ENCODE measurements around the gene MMP23B.
A peak's percentile ranks its signal among the peaks of the same experiment; 100 is the strongest.
"Not testable (repeated sequence)": the region's sequence is repeated elsewhere in the genome, so short reads cannot be mapped to it uniquely, and the experiment has no call there.

Gene MMP23B

DNA sequence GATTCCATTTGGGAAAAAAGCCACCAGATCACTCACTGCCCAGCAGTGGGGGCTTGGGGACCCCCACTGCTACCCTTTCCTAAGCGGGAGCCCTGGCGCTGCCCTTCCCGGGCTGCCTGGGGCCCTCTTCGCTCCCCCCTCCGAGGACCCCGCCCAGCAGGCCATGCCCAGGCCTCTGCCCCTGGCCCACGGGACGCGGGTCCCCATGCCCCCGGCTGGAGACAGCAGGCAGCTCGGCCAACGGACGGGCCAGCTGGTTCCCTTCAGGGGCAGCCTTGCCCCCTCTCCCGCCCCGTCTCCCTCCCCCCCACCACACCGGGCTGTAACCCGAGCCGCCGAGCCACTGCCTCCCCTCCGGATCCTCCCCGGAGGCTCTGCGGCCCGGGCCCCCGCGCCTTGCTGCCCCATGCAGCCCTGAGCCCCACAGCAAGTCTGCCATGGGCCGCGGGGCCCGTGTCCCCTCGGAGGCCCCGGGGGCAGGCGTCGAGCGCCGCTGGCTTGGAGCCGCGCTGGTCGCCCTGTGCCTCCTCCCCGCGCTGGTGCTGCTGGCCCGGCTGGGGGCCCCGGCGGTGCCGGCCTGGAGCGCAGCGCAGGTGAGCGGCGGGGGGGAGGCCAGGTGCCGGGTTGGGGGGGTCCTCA lies at the start of gene MMP23B:
MMP23B (plus strand) TSS at position 392 of the 639 bp plus-strand sequence; CDS start at position 438, 46 bp downstream.
- DNase-seq (ENCODE audit: low spot score): no peak

DNA sequence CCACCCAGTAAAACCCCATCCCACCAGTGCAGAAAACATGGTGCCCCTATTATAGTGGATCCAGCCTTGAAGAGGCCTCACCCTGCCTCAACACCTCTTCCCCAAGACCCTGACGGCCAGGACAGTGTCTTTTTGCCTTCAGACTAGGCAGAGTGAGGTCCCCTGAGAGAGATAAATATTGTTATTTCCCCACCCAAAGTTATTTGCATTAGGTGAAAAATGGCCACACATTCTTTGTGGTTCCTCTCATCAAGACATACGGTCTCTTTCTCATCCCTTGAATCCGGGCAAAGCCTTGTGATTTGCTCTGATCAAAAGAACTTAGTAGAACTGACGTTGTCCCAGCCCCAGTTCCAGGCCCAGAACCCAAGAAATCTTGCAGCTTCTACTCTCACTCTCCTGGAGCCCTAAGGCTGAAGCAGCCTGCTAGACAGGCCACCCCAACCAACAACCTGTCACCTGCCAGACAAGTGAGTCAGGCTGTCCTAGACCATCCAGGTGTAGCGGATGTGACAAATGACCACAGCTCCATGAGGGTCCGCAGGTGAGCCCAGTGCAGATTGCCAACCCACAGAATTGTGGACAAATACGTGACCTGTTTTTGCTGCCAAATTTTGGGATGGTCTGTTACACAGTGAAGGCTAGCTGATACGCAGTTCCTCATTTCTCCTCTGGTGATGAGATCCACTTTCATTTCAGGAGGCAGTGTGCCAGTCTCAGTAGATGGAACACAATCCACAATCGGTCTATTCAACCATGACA lies 49.2 kb upstream of the MMP23B start:
- no peak for DNase-seq (ENCODE audit: low spot score)

DNA sequence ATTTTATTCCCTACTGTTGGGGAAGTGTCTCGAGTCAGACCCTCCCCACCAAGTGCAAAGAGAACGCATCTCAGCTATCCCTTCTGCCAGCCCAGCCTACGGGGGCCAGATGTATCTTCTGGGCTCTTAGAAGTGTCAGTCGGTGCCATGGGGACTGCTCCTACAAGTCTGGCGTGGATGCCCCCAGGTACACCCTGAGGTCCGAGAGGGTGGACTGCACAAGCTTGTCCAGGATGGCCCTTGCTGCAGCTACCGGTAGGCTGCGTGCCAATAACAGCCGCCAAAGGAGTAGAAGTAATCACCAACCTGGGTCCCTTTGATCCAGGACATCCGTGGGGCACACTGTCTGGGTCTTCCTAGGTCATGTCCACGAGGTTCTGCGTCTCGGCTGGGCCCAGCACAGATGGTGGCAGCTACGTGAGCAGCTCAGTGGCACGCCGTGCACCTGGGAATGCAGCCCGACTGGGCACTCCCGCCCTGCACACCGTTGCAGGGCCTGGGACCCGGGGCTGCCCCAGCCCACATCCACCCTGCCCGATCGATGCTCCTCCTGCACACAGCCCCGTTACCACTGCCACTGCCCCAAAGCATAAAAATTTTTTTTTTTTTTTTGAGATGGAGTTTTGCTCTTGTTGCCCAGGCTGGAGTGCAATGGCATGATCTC lies 48.5 kb upstream of the MMP23B start:
- no peak for DNase-seq (ENCODE audit: low spot score)

DNA sequence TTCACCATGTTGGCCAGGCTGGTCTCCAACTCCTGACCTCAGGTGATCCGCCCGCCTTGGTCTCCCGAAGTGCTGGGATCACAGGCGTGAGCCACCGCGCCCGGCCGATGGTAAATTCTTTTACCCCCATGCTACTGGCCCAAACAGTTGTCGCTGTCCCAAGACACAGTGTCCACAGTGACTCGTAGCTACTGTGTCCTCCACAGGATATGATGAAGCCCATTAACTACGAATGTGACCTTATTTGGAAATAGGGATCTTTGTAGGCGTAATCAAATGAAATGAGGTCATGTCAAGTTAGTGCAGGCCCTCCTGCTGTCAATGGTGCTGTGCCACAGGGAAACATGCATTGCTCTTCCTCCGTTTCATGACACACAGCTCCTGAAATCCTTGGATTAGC lies 40.5 kb upstream of the MMP23B start:
- DNase-seq (ENCODE audit: low spot score): no peak

DNA sequence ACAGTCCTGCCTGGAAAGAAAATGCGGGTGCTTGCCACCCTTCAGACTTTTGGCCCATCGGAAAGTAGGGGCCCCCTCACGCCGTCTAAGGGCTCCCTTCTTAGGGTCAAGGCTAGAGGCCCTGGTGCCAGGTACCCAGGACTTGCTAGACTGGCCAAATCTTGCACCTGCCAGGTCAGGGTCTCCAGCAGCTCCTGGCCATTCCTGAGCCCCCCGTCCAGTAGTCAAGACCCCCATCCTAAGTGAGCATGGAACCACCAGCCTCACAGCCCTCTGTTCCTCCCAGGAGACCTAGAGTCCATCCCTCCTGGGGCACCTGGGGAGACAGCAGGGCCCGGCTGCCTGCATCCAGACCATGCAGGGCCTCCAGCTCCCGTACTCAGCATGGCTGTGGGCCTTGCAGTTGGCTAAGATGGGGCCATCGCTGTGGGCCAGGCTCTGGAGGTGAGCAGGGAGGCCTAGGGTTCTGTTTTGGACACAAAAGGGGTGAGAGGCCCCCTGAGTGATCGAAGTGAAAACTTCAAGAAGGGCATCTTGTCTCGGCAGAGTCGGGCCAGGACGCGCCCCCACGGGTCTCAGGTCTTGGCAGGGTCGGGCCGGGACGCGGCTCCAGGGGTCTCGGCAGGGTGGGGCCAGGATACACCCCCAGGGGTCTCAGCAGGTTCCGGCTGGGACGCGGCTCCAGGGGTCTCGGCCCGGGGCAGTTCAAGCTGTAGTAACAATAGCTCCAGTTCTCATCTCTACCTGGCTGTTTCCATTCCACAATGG lies 38.0 kb upstream of the MMP23B start:
- DNase-seq (ENCODE audit: low spot score): no peak

DNA sequence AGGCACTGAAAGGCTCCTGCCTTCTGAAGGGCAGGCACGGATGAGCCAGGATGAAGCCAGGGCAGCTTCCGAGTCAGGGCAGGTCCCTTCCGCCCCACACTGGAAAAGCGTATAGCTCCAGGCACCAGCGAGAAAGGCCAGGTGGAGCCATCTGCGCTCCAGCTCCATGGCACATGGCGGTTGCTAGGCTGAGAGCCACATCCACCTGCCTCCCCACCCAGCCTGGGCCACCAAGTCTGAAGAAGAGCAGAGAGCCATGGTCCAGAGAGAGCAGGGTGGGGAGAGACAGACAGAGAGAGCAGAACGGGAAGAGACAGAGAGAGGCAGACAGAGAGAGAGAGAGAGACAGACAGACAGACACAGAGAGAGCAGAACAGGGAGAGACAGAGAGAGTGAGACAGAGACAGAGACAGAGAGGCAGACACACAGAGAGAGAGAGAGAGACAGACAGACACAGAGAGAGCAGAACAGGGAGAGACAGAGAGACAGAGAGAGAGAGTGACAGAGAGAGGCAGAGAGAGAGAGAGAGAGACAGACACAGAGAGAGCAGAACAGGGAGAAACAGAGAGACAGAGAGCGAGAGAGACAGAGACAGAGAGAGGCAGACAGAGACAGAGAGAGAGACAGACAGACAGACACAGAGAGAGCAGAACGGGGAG lies 37.2 kb upstream of the MMP23B start:
- DNase-seq (ENCODE audit: low spot score): no peak

DNA sequence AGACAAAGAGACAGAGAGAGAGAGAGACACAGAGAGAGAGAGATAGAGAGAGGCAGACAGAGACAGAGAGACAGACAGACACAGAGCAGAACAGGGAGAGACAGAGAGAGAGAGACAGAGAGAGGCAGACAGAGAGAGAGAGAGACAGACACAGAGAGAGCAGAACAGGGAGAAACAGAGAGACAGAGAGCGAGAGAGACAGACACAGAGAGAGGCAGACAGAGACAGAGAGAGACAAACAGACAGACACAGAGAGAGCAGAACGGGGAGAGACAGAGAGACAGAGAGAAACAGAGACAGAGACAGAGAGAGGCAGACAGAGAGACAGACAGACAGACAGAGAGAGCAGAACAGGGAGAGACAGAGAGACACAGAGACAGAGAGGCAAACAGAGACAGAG lies 36.6 kb upstream of the MMP23B start:
- not testable (repeated sequence) for DNase-seq (ENCODE audit: low spot score)

DNA sequence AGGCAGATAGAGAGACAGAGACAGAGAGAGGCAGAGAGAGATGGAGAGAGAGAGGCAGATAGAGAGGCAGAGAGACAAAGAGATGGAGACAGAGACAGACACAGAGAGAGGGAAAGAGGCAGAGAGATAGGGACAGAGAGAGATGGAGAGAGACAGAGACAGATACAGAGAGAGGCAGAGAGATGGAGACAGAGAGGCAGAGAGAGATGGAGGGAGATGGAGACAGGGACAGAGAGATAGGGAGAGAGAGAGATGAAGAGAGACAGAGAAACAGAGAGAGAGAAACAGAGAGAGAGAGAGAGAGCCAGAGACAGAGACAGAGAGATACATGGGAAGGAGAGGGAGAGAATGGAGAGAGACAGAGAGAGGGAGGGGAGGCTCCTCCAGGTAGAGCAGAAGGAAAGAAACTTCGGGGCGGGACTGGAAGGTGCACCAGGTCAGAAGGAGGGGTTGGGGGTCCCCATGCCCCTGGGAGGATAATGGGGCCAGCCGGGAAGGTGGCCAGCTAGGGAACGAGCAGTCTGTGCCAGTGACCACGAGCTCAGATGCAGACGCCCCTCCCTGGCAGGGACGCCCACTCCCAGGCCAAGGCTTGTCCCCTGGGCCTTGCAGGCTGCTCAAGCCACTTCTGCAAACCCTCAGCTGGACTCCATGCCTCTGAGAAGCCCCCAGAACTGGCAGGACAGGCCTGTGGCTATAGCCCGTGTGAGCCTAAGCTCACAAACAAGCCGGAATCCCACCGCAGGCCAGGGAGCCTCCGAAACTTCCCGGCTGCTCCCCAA lies 35.3 kb upstream of the MMP23B start:
- no peak for DNase-seq (ENCODE audit: low spot score)

DNA sequence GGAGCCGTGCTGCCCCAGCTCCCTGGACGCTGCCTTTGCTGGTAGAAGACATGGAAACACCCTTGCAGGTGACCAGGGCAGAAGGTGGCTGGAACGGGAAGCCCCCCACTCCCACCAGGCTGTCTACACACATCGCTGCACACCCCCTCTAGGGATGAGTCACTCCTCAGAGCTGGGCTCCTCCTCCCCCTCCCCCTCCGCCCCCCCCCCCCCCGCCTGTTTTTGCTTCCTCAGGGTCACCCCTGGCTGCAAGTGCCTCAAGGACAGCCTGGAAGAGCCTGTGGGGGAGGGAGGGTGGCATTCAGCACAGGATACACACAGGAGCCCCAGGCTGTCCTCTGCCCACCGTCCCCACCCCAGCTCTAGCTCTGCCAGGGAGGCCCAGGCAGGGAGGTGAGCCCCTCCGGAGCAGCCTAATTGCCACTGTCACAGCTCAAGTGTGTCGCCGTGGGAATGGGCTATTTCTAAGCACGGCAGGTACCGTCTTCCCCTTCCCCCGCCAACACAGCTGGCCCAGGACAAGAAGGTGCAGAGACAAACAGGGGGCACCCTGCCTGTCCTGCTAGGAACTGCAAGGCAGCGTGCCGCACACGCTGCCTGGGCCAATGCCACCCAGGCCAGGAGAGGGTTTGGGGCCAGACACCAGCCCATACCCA lies 34.6 kb upstream of the MMP23B start:
- no peak for DNase-seq (ENCODE audit: low spot score)

DNA sequence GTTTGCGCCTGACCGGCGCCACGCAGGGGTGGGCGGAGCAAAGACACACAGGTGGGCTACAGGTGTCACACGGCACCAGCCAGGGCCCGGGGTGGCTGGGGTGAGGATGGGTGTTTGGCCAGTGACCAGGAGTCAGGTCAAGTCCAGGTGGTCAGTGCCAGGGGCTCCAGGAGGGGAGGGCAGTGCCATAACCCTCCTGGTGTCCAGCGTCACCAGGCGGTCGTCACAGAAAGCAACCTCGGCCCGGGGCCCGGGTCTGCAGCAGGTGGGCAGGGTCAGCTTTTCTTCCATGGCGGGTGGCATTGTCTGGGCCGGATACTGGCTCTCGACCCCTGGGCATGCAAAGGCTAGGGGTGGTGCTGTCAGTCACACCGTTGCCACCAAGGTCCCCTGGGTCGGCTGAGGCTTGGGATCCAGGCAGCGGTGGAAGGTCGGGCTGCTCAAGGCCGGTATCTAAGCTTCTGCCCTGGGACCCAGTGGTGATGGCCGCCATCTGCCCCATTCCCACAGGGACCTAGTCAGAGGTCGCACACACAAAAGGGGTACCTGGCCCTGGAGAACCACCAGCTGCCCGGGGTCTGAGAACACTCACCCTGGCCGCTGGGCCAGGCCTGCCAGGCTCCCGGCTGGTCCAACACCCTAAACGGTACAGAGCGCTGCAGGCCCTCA lies 33.8 kb upstream of the MMP23B start:
- DNase-seq (ENCODE audit: low spot score): no peak

DNA sequence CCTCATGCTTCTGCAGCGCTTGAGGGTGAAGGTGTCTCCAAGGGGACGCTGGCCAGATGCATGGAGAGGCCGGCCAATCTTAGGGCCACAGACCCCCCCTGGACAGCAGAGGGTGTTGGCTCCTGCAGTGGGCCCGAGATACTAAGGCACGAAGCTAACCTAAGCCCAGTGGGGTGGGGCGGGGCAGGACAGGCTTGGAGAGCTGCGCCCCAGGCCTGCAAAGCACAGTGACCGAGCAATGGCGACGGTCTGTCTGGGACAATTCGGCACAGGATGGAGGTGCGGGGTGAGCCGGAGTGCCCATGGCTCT lies 33.3 kb upstream of the MMP23B start:
- no peak for DNase-seq (ENCODE audit: low spot score)

DNA sequence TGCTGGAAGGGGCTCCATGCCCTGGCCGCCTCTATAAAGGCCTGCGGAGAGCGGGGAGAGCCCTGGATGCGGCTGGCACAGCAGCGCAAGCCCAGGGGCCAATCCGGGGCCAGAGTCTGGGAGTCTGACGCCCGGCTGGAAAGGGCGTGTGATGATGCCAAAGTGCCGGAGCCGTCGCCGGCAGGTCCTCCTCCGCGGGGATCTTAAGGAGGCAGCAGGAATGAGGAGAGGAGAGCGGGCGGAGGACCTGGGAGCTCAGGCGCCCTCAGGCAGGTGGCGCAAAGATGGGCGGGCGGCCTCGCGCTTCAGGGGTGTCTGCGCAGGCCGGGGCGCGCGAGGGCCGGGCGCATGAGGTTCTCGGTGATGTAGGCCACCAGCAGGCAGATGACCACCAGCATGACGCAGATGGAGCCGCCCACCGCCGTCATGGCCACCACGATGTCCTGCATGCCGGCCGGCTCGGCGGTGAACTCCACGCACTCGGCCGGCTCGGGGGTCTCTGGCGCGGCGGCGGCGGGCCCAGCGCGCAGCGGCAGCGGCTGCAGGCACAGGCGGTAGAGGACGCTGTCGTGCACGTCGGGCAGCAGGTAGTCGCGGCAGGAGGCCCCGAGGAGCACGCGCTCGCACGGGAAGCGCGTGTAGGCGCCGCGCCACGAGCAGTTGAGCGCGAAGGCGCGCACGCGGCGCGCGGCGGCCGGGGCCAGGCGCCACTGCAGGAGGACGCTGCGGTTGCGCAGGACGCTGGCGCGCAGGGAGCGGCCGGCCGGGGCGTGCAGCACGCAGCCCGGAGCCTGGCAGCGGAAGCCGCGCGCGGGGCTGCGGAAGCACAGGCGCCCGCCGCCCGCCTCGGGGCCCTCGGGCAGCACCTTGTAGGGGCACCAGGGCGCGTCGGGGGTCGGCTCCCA lies 32.7 kb upstream of the MMP23B start:
- peak; percentile 30 for DNase-seq (ENCODE audit: low spot score)

DNA sequence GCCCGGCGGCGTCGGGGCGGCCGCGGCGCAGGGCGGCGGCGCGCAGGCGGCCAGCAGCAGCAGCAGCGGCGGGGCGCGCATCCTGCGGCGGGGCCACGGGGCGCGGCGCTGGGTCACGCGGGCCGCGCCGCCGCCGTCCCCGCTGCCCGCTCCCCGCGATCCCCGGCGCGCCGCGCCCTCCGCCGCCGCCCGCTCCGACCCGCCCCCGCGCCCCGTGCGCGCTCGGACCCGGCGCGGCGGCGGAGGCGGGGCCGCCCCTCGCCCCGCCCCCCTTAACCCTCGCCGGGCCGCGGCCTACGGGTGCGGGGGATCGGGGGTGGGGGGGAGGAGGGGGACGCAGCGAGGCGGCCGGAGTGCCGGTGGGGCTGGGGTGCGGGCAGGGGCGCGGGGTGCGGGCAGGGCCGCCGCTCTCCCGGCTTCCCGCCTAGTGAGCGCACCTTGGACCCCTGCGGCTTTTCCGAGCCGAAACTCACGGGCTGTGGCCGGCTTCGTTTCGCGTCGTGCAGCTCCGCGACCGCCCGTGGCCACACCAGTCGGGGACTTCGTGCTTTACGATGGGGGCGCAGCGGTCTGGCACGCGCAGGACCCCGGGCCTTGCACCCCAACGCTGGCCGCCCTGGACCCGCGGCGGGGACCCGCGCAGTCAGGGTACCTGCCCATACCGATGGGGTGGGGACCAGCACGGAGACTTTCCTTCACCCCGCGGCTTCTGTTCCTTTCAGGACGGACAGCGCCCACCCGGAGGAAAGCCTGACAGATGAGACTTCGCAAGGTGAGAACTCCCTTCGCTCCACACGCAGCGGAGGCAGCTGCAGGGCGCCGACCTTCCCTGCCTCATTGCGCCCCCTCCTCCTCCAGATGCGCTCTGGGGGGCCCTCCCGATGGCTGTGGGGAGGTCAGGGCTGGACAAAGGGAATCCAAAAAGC lies 31.8 kb upstream of the MMP23B start, which contains the start of gene FNDC10:
FNDC10 (minus strand) TSS at position 201 of the 926 bp plus-strand sequence; CDS start at position 81, 120 bp downstream.
- no peak for DNase-seq (ENCODE audit: low spot score)

DNA sequence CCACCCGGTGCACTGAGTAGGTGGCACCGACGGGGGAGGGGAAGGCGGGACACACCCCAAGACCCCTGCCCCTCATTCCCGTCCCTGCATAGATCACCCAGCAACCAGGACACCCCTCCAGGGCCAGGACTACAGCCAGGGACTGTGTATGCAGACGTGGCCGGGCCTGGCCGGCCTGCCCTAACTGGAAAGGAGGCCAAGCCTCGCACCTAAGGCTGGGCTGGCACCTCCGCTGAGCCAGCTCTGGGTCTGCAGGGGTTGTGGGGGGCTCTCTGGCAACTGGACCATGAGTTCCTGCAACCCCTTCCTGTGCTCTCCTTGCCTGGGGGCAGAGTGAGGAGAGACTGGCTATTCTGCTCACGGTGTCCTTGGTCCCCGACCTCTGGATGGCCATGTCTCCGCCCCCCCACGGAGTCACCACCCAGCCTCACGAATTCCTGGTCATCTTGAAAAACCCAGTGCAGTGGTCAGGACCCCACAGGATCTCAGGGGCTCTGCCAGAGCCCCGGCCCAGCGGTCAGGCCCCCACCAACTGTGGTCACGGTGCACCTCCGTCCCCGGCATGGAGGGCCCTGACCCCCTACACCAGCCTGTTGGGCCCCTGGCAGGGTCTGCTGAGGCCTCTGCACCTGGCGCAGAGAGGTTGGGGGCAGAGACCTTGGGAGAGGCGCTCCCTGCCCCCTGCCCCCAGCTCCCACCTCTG lies 31.0 kb upstream of the MMP23B start:
- no peak for DNase-seq (ENCODE audit: low spot score)

DNA sequence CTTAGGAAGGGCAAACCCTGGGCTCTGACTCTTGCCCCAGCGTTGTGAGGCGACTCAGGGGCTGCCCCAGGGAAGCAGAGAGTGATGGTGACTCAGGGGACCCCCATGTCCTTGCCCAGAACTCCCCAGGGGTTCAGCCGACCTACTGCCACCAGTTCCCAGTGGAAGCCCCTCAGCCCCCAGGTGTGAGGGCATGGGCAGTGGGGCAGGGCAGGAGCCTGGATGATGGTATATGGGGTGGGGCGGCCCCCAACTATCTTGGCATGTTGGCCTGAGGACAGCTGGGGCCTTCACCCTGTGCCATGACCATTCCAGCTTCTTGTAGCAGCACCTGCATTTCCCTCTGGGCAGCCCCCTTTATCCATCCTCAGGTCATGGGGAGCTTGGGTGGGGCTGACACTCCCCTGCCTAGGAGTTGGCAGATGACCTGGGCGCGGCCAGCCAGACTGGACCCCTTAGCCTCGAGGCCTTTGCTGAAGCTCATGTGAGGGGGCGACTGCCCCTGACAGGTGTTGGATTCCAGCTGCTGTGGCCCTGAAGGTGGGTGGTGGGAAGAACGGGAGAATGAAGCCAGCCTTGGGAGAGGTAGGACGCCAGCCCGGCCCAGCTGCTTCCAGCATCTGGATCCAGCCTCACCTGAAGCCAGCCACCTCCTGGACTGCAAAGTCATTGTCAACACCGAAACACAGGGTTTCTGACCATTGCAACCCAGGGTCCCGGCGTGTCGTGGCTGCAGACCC lies 30.2 kb upstream of the MMP23B start:
- DNase-seq (ENCODE audit: low spot score): no peak

DNA sequence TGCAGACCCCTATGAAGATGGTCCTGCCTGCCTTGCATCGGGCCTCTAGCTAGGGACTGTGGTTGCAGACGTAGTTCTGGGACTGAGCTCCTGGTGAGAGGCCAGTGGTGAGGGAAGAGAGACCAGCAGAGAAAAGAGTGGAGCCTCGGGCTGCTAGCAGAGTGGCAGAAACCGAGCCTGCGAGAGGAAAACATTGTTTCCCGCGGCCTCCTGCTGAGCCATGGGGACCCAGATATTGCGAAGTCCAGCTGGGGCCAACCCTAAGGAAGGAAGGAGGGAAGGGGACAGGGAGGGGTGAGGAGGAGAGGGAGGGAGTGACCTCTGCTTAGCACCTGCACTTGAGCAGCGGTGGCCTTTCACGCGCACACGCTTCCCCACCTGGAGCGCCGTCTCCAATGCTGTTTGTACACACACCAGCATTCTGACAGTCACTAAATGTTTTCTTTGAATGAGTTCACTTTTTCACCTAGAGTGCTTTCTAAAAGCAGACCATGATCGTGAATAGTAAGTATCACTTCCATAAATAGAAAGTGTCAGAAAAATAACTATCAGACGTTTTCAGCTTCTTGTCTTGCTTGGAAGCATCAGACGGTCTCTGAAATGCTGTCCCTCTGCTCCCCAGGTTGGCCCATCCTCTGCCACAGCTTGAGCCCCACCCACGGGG lies 29.5 kb upstream of the MMP23B start:
- DNase-seq (ENCODE audit: low spot score): no peak

Measured in CD4-positive, alpha-beta T cell treated with Interleukin-2 at 100 ng/mL for 4 hours (primary cell).